Gastroesophageal sphincter (tissue), 3 donors: ENCODE measurements around the gene RABGGTA.

ENCODE experiments used
- POLR2A ChIP-seq, 2 donors: fragments of 450-650 bp; IDR thresholded peaks; one replicate each; pipeline ENCODE4 v1.6.1; 2017; ENCODE audit warnings: antibody characterized with exemption in 2 of 2, mild to moderate bottlenecking in 2 of 2, moderate library complexity in 1 of 2
- POLR2AphosphoS5 ChIP-seq: sonication (generic); formaldehyde crosslinking; IDR thresholded peaks from one replicate; pipeline ENCODE4 v1.6.1; 2017; ENCODE audit warnings: antibody characterized with exemption
- TF ChIP-seq, protein P1 (sequence below), 4 experiments: fragments of 200-600 bp in 2 of 4; fragments of 450-650 bp in 2 of 4; sonication (generic) in 1 of 4; IDR thresholded peaks; one replicate each; pipeline ENCODE4 v1.5.1; 2017 to 2019; ENCODE audit warnings: antibody characterized with exemption in 4 of 4, mild to moderate bottlenecking in 2 of 4, moderate library complexity in 2 of 4

DNA sequence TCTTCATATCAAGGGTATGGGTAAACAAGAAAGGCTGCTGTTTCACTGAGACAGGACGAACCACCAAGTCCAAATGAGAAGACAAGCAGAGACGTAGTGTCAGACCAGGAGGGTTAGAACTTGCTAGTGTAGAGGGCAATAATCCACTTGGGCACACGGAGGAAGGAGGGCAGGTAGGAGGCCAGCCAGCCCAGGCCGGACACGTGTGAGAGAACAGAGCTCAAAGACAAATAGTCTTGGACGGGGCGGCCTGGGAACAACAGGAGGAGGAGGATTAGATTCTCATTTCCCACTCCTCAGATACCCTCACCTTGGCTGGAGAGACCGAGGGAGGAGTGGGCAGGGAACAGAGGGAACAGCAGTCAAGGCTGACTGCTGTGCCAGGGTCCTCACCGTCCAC, 19.3 kb upstream of the RABGGTA start:
- TF ChIP-seq, protein P1, sequence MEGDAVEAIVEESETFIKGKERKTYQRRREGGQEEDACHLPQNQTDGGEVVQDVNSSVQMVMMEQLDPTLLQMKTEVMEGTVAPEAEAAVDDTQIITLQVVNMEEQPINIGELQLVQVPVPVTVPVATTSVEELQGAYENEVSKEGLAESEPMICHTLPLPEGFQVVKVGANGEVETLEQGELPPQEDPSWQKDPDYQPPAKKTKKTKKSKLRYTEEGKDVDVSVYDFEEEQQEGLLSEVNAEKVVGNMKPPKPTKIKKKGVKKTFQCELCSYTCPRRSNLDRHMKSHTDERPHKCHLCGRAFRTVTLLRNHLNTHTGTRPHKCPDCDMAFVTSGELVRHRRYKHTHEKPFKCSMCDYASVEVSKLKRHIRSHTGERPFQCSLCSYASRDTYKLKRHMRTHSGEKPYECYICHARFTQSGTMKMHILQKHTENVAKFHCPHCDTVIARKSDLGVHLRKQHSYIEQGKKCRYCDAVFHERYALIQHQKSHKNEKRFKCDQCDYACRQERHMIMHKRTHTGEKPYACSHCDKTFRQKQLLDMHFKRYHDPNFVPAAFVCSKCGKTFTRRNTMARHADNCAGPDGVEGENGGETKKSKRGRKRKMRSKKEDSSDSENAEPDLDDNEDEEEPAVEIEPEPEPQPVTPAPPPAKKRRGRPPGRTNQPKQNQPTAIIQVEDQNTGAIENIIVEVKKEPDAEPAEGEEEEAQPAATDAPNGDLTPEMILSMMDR (IDR thresholded peaks at IDR 0.05): no peak
- TF ChIP-seq POLR2A (IDR thresholded peaks at IDR 0.05) (no peak), POLR2AphosphoS5 (no peak)
